ENCODE data around the gene HFE. TPM values are rescaled to one million over a fixed set of nuclear protein-coding genes. Genes with fewer than 3 reads are reported as not detected.
"Not testable (repeated sequence)": the region's sequence is repeated elsewhere in the genome, so short reads cannot be mapped to it uniquely, and the experiment has no call there.

HFE gene
- total RNA-seq, 1 experiment from 2014 or later: 0.67 TPM

- H3K4me3 ChIP-seq: no peak overlapping the region
- peaks cover 9% of the 10 kb centered on the region for H3K4me1 ChIP-seq
- no peak for DNase-seq
- H3K36me3 ChIP-seq: no peaks in the 10 kb centered on the region
- no peaks in the 10 kb centered on the region for H3K9me3 ChIP-seq (replicated peaks)
- no peak overlapping the region for H3K27ac ChIP-seq
- no peaks in the 10 kb centered on the region for H3K27me3 ChIP-seq
Observed at GRCh38 chr6:26116267-26116666, 29.0 kb downstream of the HFE start.

- Histone ChIP-seq H3K9me3 (replicated peaks) (no peaks in the 10 kb centered on the region), H3K27ac (peak overlapping the region; percentile 92), H3K4me3 (peak overlapping the region; percentile 14), H3K36me3 (no peaks in the 10 kb centered on the region), H3K4me1 (peaks cover 12% of the 10 kb centered on the region), H3K27me3 (no peaks in the 10 kb centered on the region)
- peak; percentile 71 to 86 for DNase-seq
Observed at GRCh38 chr6:26118999-26119398, 31.8 kb downstream of the HFE start.

- not testable (repeated sequence) for H3K27ac ChIP-seq; H3K4me3 ChIP-seq; DNase-seq; H3K36me3 ChIP-seq; H3K27me3 ChIP-seq; H3K9me3 ChIP-seq (replicated peaks)
- peaks cover 12% of the 10 kb centered on the region for H3K4me1 ChIP-seq
Observed at GRCh38 chr6:26120115-26120514, 32.9 kb downstream of the HFE start.

GRCh38 chr6:26120807-26121140, 33.5 kb downstream of the HFE start:
- DNase-seq: no peak
- Histone ChIP-seq H3K27me3 (no peaks in the 10 kb centered on the region), H3K9me3 (replicated peaks) (no peaks in the 10 kb centered on the region), H3K4me1 (peaks cover 12% of the 10 kb centered on the region), H3K36me3 (no peaks in the 10 kb centered on the region), H3K27ac (peak overlapping the region; percentile 97; the same call in 1 of the 2 replicates), H3K4me3 (no peak overlapping the region)

- peaks cover 12% of the 10 kb centered on the region for H3K4me1 ChIP-seq
- no peak overlapping the region for H3K4me3 ChIP-seq
- no peaks in the 10 kb centered on the region for H3K36me3 ChIP-seq
- H3K9me3 ChIP-seq (replicated peaks): no peaks in the 10 kb centered on the region
- H3K27me3 ChIP-seq: no peaks in the 10 kb centered on the region
- peak overlapping the region; percentile 97 for H3K27ac ChIP-seq
- DNase-seq: no peak
Observed at GRCh38 chr6:26121141-26122004, 34.1 kb downstream of the HFE start.

- H3K4me3 ChIP-seq: peak overlapping the region; percentile 69
- no peaks in the 10 kb centered on the region for H3K27me3 ChIP-seq
- no peaks in the 10 kb centered on the region for H3K36me3 ChIP-seq
- DNase-seq: no peak
- H3K27ac ChIP-seq: peak overlapping the region; percentile 97
- H3K4me1 ChIP-seq: peaks cover 12% of the 10 kb centered on the region
- no peaks in the 10 kb centered on the region for H3K9me3 ChIP-seq (replicated peaks)
Observed at GRCh38 chr6:26122005-26122388, 34.8 kb downstream of the HFE start.

- Histone ChIP-seq H3K4me1 (peaks cover 12% of the 10 kb centered on the region), H3K4me3 (peak overlapping the region; percentile 69), H3K9me3 (replicated peaks) (no peaks in the 10 kb centered on the region), H3K36me3 (no peaks in the 10 kb centered on the region), H3K27me3 (no peaks in the 10 kb centered on the region), H3K27ac (peak overlapping the region; percentile 97)
- peak; percentile 45 to 70 for DNase-seq
Observed at GRCh38 chr6:26122402-26122792, 35.2 kb downstream of the HFE start.

GRCh38 chr6:26122793-26123674, 35.8 kb downstream of the HFE start:
- H3K4me3 ChIP-seq: peak overlapping the region; percentile 69
- no peaks in the 10 kb centered on the region for H3K27me3 ChIP-seq
- peak; percentile 96 to 98 for DNase-seq
- H3K4me1 ChIP-seq: peaks cover 12% of the 10 kb centered on the region
- H3K27ac ChIP-seq: peak overlapping the region; percentile 97
- no peaks in the 10 kb centered on the region for H3K9me3 ChIP-seq (replicated peaks)
- H3K36me3 ChIP-seq: no peaks in the 10 kb centered on the region

- DNase-seq: peak in 1 of 2 experiments; percentile 83
Observed at GRCh38 chr6:26123675-26123946, 36.4 kb downstream of the HFE start.

GRCh38 chr6:26123947-26124780, 36.9 kb downstream of the HFE start:
- H3K36me3 ChIP-seq: no peaks in the 10 kb centered on the region
- DNase-seq: peak in 1 of 2 experiments; percentile 96
- H3K4me3 ChIP-seq: peak overlapping the region; percentile 69
- peak overlapping the region; percentile 97 for H3K27ac ChIP-seq
- H3K4me1 ChIP-seq: peaks cover 6% of the 10 kb centered on the region; the same call in 1 of the 2 replicates
- no peaks in the 10 kb centered on the region for H3K27me3 ChIP-seq
- no peaks in the 10 kb centered on the region for H3K9me3 ChIP-seq (replicated peaks)

More at GRCh38 chr6:26123675-26123946, 36.4 kb downstream of the HFE start:
- H3K36me3 ChIP-seq: no peaks in the 10 kb centered on the region
- H3K4me1 ChIP-seq: peaks cover 8% of the 10 kb centered on the region
- H3K4me3 ChIP-seq: peak overlapping the region; percentile 69
- H3K9me3 ChIP-seq (replicated peaks): no peaks in the 10 kb centered on the region
- peak overlapping the region; percentile 97 for H3K27ac ChIP-seq
- no peaks in the 10 kb centered on the region for H3K27me3 ChIP-seq

GRCh38 chr6:26124781-26125685, 37.8 kb downstream of the HFE start:
- H3K27me3 ChIP-seq: no peaks in the 10 kb centered on the region
- peak overlapping the region; percentile 97 for H3K27ac ChIP-seq
- no peaks in the 10 kb centered on the region for H3K9me3 ChIP-seq (replicated peaks)
- H3K36me3 ChIP-seq: no peaks in the 10 kb centered on the region
- peak in 1 of 2 experiments; percentile 48 for DNase-seq
- H3K4me1 ChIP-seq: peaks cover 3% of the 10 kb centered on the region; the same call in 1 of the 2 replicates
- H3K4me3 ChIP-seq: peak overlapping the region; percentile 69

GRCh38 chr6:26126394-26127235, 39.4 kb downstream of the HFE start:
- peak in 1 of 2 experiments; percentile 16 for DNase-seq

More at GRCh38 chr6:26126394-26127235, 39.4 kb downstream of the HFE start:
- Histone ChIP-seq H3K27me3 (no peaks in the 10 kb centered on the region), H3K36me3 (no peaks in the 10 kb centered on the region), H3K4me3 (peak overlapping the region; percentile 69), H3K27ac (peak overlapping the region; percentile 97), H3K4me1 (peaks cover 3% of the 10 kb centered on the region; the same call in 1 of the 2 replicates), H3K9me3 (replicated peaks) (no peaks in the 10 kb centered on the region)
